ENCODE measurements around the gene TANGO2.

Gene TANGO2

GRCh38 chr22:20089226-20089976 is 68.5 kb downstream of the TANGO2 start:
- Histone ChIP-seq H2BK15ac (ENCODE audit: low read length) (no peak overlapping the region), H3K9me3 (replicated peaks in 1 of 2; ENCODE audit: control insufficient read depth in 2 of 2, insufficient read depth in 1 of 2, low read depth in 1 of 2, low read length in 2 of 2) (no peaks in the 10 kb centered on the region), H2AFZ (ENCODE audit: low read length) (no peak overlapping the region), H3K79me1 (ENCODE audit: low read depth, low read length) (peaks cover 52% of the 10 kb centered on the region), H2BK120ac (ENCODE audit: low read depth, low read length) (no peak overlapping the region), H3K9ac (ENCODE audit: low read depth, low read length, poor library complexity) (no peak overlapping the region), H3K36me3 (replicated peaks in 1 of 2; ENCODE audit: control insufficient read depth in 2 of 2, insufficient read depth in 2 of 2, low read length in 2 of 2) (peaks cover 81 to 100% of the 10 kb centered on the region in 2 donors), H2AK5ac (ENCODE audit: low read depth, low read length) (no peak overlapping the region), H3K14ac (ENCODE audit: low read length) (no peak overlapping the region), H3K27ac (replicated peaks; ENCODE audit: low read length) (no peak overlapping the region), H3K23ac (ENCODE audit: low read depth, low read length, poor library complexity) (no peak overlapping the region), H3K4me3 (ENCODE audit: low read length in 2 of 2) (no peak overlapping the region), H3K18ac (ENCODE audit: low read length) (no peak overlapping the region), H2BK5ac (ENCODE audit: low read length) (peak overlapping the region; percentile 10), H3K4me1 (ENCODE audit: control insufficient read depth in 2 of 2, insufficient read depth in 1 of 2, low read depth in 1 of 2, low read length in 2 of 2) (peaks cover 0 to 5% of the 10 kb centered on the region in 2 donors), H3K4ac (ENCODE audit: low read length) (no peak overlapping the region), H2BK12ac (ENCODE audit: low read length) (no peak overlapping the region), H4K8ac (ENCODE audit: low read depth, low read length) (no peak overlapping the region), H3K4me2 (ENCODE audit: insufficient read depth, low read length, poor library complexity, severe bottlenecking) (no peak overlapping the region), H3K27me3 (ENCODE audit: control insufficient read depth in 3 of 3, insufficient read depth in 3 of 3, low read depth in 1 of 3, low read length in 3 of 3) (no peaks in the 10 kb centered on the region), H4K91ac (ENCODE audit: low read depth, low read length, poor library complexity) (no peak overlapping the region)
- WGBS, 2 donors (ENCODE audit: extremely low coverage in 2 of 2, insufficient read length in 2 of 2, insufficient replicate concordance in 1 of 2): no CpG with 5 or more reads among the region's 17 CpGs
- no peak for DNase-seq (ENCODE audit: low spot score)

- H3K23ac ChIP-seq (ENCODE audit: low read depth, low read length, poor library complexity): no peak overlapping the region
- no peak overlapping the region for H2BK15ac ChIP-seq (ENCODE audit: low read length)
- no peak overlapping the region for H4K8ac ChIP-seq (ENCODE audit: low read depth, low read length)
- no peak overlapping the region for H3K14ac ChIP-seq (ENCODE audit: low read length)
- no CpG with 5 or more reads among the region's 11 CpGs for WGBS, 2 donors (ENCODE audit: extremely low coverage in 2 of 2, insufficient read length in 2 of 2, insufficient replicate concordance in 1 of 2)
- no peak overlapping the region for H2AK5ac ChIP-seq (ENCODE audit: low read depth, low read length)
- DNase-seq (ENCODE audit: low spot score): no peak
- H3K27me3 ChIP-seq (ENCODE audit: control insufficient read depth in 3 of 3, insufficient read depth in 3 of 3, low read depth in 1 of 3, low read length in 3 of 3): no peaks in the 10 kb centered on the region
- no peak overlapping the region for H2AFZ ChIP-seq (ENCODE audit: low read length)
- H3K27ac ChIP-seq (replicated peaks; ENCODE audit: low read length): no peak overlapping the region
- H2BK120ac ChIP-seq (ENCODE audit: low read depth, low read length): no peak overlapping the region
- H2BK5ac ChIP-seq (ENCODE audit: low read length): no peak overlapping the region
- no peak overlapping the region for H2BK12ac ChIP-seq (ENCODE audit: low read length)
- H3K4me2 ChIP-seq (ENCODE audit: insufficient read depth, low read length, poor library complexity, severe bottlenecking): no peak overlapping the region
- peaks cover 87 to 100% of the 10 kb centered on the region in 2 donors for H3K36me3 ChIP-seq (replicated peaks in 1 of 2; ENCODE audit: control insufficient read depth in 2 of 2, insufficient read depth in 2 of 2, low read length in 2 of 2)
- no peaks in the 10 kb centered on the region for H3K4me1 ChIP-seq (ENCODE audit: control insufficient read depth in 2 of 2, insufficient read depth in 1 of 2, low read depth in 1 of 2, low read length in 2 of 2)
- H3K9me3 ChIP-seq (replicated peaks in 1 of 2; ENCODE audit: control insufficient read depth in 2 of 2, insufficient read depth in 1 of 2, low read depth in 1 of 2, low read length in 2 of 2): no peaks in the 10 kb centered on the region
- no peak overlapping the region for H3K4ac ChIP-seq (ENCODE audit: low read length)
- H3K79me1 ChIP-seq (ENCODE audit: low read depth, low read length): peaks cover 45% of the 10 kb centered on the region
- no peak overlapping the region for H4K91ac ChIP-seq (ENCODE audit: low read depth, low read length, poor library complexity)
- no peak overlapping the region for H3K18ac ChIP-seq (ENCODE audit: low read length)
- H3K9ac ChIP-seq (ENCODE audit: low read depth, low read length, poor library complexity): no peak overlapping the region
- no peak overlapping the region for H3K4me3 ChIP-seq (ENCODE audit: low read length in 2 of 2)
These were observed 69.2 kb downstream of the TANGO2 start for GRCh38 chr22:20089977-20090729.

- Histone ChIP-seq H4K8ac (ENCODE audit: low read depth, low read length) (no peak overlapping the region), H2BK120ac (ENCODE audit: low read depth, low read length) (no peak overlapping the region), H3K23ac (ENCODE audit: low read depth, low read length, poor library complexity) (no peak overlapping the region), H2AK5ac (ENCODE audit: low read depth, low read length) (no peak overlapping the region), H3K36me3 (replicated peaks in 1 of 2; ENCODE audit: control insufficient read depth in 2 of 2, insufficient read depth in 2 of 2, low read length in 2 of 2) (peaks cover 90 to 100% of the 10 kb centered on the region in 2 donors), H3K9ac (ENCODE audit: low read depth, low read length, poor library complexity) (no peak overlapping the region), H3K18ac (ENCODE audit: low read length) (no peak overlapping the region), H3K4ac (ENCODE audit: low read length) (no peak overlapping the region), H3K4me2 (ENCODE audit: insufficient read depth, low read length, poor library complexity, severe bottlenecking) (no peak overlapping the region), H2AFZ (ENCODE audit: low read length) (no peak overlapping the region), H2BK5ac (ENCODE audit: low read length) (no peak overlapping the region), H3K27ac (replicated peaks; ENCODE audit: low read length) (no peak overlapping the region), H3K4me3 (ENCODE audit: low read length in 2 of 2) (no peak overlapping the region), H2BK12ac (ENCODE audit: low read length) (no peak overlapping the region), H3K27me3 (ENCODE audit: control insufficient read depth in 3 of 3, insufficient read depth in 3 of 3, low read depth in 1 of 3, low read length in 3 of 3) (no peaks in the 10 kb centered on the region), H3K79me1 (ENCODE audit: low read depth, low read length) (peaks cover 42% of the 10 kb centered on the region), H3K9me3 (replicated peaks in 1 of 2; ENCODE audit: control insufficient read depth in 2 of 2, insufficient read depth in 1 of 2, low read depth in 1 of 2, low read length in 2 of 2) (no peaks in the 10 kb centered on the region), H2BK15ac (ENCODE audit: low read length) (no peak overlapping the region), H3K4me1 (ENCODE audit: control insufficient read depth in 2 of 2, insufficient read depth in 1 of 2, low read depth in 1 of 2, low read length in 2 of 2) (no peaks in the 10 kb centered on the region), H4K91ac (ENCODE audit: low read depth, low read length, poor library complexity) (no peak overlapping the region), H3K14ac (ENCODE audit: low read length) (no peak overlapping the region)
- DNase-seq (ENCODE audit: low spot score): no peak
- no CpG with 5 or more reads among the region's 9 CpGs for WGBS, 2 donors (ENCODE audit: extremely low coverage in 2 of 2, insufficient read length in 2 of 2, insufficient replicate concordance in 1 of 2)
These were observed 69.9 kb downstream of the TANGO2 start for GRCh38 chr22:20090730-20091240.
